IPS DF 4.7 (cell line): Measurements from ENCODE around the gene FAM163B.

ENCODE experiments used
- DNase-seq: peaks from one replicate; pipeline ENCODE4 v3.0.0-alpha.2; 2013; ENCODE audit warnings: low spot score; ENCODE audit errors: extremely low read depth

The FAM163B gene

GRCh38 chr9:133551446-133551845 is 57.7 kb downstream of the FAM163B start:
- no peak for DNase-seq

- DNase-seq = no peak
Observed at GRCh38 chr9:133547116-133547515, 62.1 kb downstream of the FAM163B start.

- no peak for DNase-seq
Observed at GRCh38 chr9:133546287-133546680, 62.9 kb downstream of the FAM163B start.

- DNase-seq = no peak
Observed at GRCh38 chr9:133545494-133546286, 63.5 kb downstream of the FAM163B start.

- no peak for DNase-seq
Observed at GRCh38 chr9:133543772-133544467, 65.3 kb downstream of the FAM163B start.

- DNase-seq = no peak
Observed at GRCh38 chr9:133542002-133542401, 67.2 kb downstream of the FAM163B start.

- DNase-seq = no peak
Observed at GRCh38 chr9:133540698-133541025, 68.5 kb downstream of the FAM163B start.

- no peak for DNase-seq
Observed at GRCh38 chr9:133539991-133540697, 69.0 kb downstream of the FAM163B start.

GRCh38 chr9:133538851-133539833 is 70.0 kb downstream of the FAM163B start:
- no peak for DNase-seq

GRCh38 chr9:133538176-133538575 is 71.0 kb downstream of the FAM163B start:
- no peak for DNase-seq

- no peak for DNase-seq
Observed at GRCh38 chr9:133537257-133537656, 71.9 kb downstream of the FAM163B start.

- no peak for DNase-seq
Observed at GRCh38 chr9:133536536-133536935, 72.7 kb downstream of the FAM163B start.

- no peak for DNase-seq
Observed at GRCh38 chr9:133536080-133536479, 73.1 kb downstream of the FAM163B start.

GRCh38 chr9:133535306-133535877 is 73.8 kb downstream of the FAM163B start:
- DNase-seq = no peak

GRCh38 chr9:133534346-133535291 is 74.6 kb downstream of the FAM163B start, which contains the start of gene ADAMTSL2:
Gene ADAMTSL2 (plus strand): TSS chr9:133534704. CDS start chr9:133536713, 2,009 bp downstream.
- no peak for DNase-seq

- no peak for DNase-seq
Observed at GRCh38 chr9:133533857-133534256, 75.3 kb downstream of the FAM163B start.

- no peak for DNase-seq
Observed at GRCh38 chr9:133532937-133533668, 76.1 kb downstream of the FAM163B start.

GRCh38 chr9:133531293-133531692 is 77.9 kb downstream of the FAM163B start:
- no peak for DNase-seq

GRCh38 chr9:133529874-133530273 is 79.3 kb downstream of the FAM163B start:
- no peak for DNase-seq
